ENCODE measurements around the gene RIC3. TPM values are rescaled to one million over a fixed set of nuclear protein-coding genes. Genes with fewer than 3 reads are reported as not detected.
A peak's percentile ranks its signal among the peaks of the same experiment; 100 is the strongest.

The RIC3 gene
- total RNA-seq, 1 donor from 2014 or later, result 12.0 TPM

GRCh38 chr11:8196749-8197148 lies 27.9 kb upstream of the RIC3 start:
- H3K27ac Mint-ChIP-seq, result no peak overlapping the region
- no peak for DNase-seq (ENCODE audit: extremely low spot score, unreplicated experiment)
- H3K4me3 Mint-ChIP-seq, result no peak overlapping the region
- no peak for TF ChIP-seq CTCF (conservative IDR thresholded peaks at IDR 0.05)
- H3K4me1 Mint-ChIP-seq (ENCODE audit: unreplicated experiment), result no peaks in the 10 kb centered on the region
- no peaks in the 10 kb centered on the region for H3K36me3 Mint-ChIP-seq
- H3K27me3 Mint-ChIP-seq, result peaks cover 68% of the 10 kb centered on the region
- no peaks in the 10 kb centered on the region for H3K9me3 Mint-ChIP-seq

- Mint-ChIP-seq H3K27me3 (peaks cover 64% of the 10 kb centered on the region), H3K4me1 (ENCODE audit: unreplicated experiment) (no peaks in the 10 kb centered on the region), H3K27ac (no peak overlapping the region), H3K36me3 (no peaks in the 10 kb centered on the region), H3K9me3 (no peaks in the 10 kb centered on the region), H3K4me3 (no peak overlapping the region)
- no peak for TF ChIP-seq CTCF (conservative IDR thresholded peaks at IDR 0.05)
- DNase-seq (ENCODE audit: extremely low spot score, unreplicated experiment), result no peak
Measured at GRCh38 chr11:8194956-8195355, 26.1 kb upstream of the RIC3 start.

- Mint-ChIP-seq H3K27ac (no peak overlapping the region), H3K36me3 (no peaks in the 10 kb centered on the region), H3K4me3 (no peak overlapping the region), H3K27me3 (peaks cover 47% of the 10 kb centered on the region), H3K4me1 (ENCODE audit: unreplicated experiment) (no peaks in the 10 kb centered on the region), H3K9me3 (no peaks in the 10 kb centered on the region)
- DNase-seq (ENCODE audit: extremely low spot score, unreplicated experiment), result no peak
- TF ChIP-seq CTCF (conservative IDR thresholded peaks at IDR 0.05), result no peak
Measured at GRCh38 chr11:8192896-8193209, 24.0 kb upstream of the RIC3 start.

- no peak overlapping the region for H3K27ac Mint-ChIP-seq
- H3K4me3 Mint-ChIP-seq, result no peak overlapping the region
- DNase-seq (ENCODE audit: extremely low spot score, unreplicated experiment), result peak; percentile 51
- H3K9me3 Mint-ChIP-seq, result no peaks in the 10 kb centered on the region
- no peaks in the 10 kb centered on the region for H3K36me3 Mint-ChIP-seq
- no peaks in the 10 kb centered on the region for H3K4me1 Mint-ChIP-seq (ENCODE audit: unreplicated experiment)
- peak; percentile 92 for TF ChIP-seq CTCF (conservative IDR thresholded peaks at IDR 0.05)
- H3K27me3 Mint-ChIP-seq, result peaks cover 41% of the 10 kb centered on the region
Measured at GRCh38 chr11:8192016-8192895, 23.4 kb upstream of the RIC3 start.

- H3K4me1 Mint-ChIP-seq (ENCODE audit: unreplicated experiment), result no peaks in the 10 kb centered on the region
- no peak overlapping the region for H3K27ac Mint-ChIP-seq
- DNase-seq (ENCODE audit: extremely low spot score, unreplicated experiment), result peak; percentile 1
- no peak overlapping the region for H3K4me3 Mint-ChIP-seq
- no peak for TF ChIP-seq CTCF (conservative IDR thresholded peaks at IDR 0.05)
- H3K9me3 Mint-ChIP-seq, result no peaks in the 10 kb centered on the region
- peaks cover 26% of the 10 kb centered on the region for H3K27me3 Mint-ChIP-seq
- no peaks in the 10 kb centered on the region for H3K36me3 Mint-ChIP-seq
Measured at GRCh38 chr11:8190431-8190830, 21.6 kb upstream of the RIC3 start.
